ENCODE data around the gene CEACAM6.
A peak's percentile ranks its signal among the peaks of the same experiment; 100 is the strongest.

The CEACAM6 gene

DNA sequence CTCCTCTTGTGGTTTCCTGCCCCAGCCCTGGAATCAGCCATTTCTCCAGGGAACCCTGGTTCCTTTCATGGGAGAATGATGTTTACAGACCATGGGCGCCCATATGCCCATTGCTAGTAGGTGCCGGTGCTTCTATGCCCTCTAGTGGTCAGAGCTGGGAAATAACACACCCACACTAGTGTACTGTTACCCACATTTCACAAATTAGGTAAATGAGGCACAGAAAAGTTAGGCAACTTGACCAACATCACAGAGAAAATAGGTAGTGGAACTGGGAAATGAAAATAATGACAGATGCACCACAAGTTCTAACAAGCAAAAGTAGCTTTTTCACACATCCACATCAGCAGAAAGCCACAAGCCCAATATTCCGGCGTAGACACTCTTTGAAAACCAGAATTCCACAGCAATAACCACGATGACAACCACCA, 39.7 kb downstream of the CEACAM6 start:
- FAIRE-seq (peak; percentile 98), DNase-seq (ENCODE audit: insufficient read length, low spot score) (no peak)

DNA sequence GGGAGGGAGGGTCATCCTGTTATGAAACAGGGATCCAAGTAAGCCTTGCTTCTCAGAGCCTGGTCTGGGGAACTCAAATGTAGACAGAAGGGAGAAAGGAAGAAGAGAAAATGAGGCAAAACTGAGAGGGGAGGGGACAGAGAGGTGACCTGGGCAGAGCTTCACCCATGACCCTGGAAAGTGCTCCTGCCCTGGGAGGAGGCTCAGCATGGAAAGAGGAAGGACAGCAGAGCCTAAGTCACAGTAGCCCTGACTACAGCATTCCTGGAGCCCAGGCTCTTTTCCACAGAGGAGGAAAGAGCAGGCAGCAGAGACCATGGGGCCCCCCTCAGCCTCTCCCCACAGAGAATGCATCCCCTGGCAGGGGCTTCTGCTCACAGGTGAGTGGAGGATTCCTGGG, 41.0 kb downstream of the CEACAM6 start, which contains the start of gene CEACAM3:
TSS of gene CEACAM3 (plus strand) at position 226 of the 400 bp plus-strand sequence. CDS start at position 317, 91 bp downstream.
- no peak for DNase-seq (ENCODE audit: insufficient read length, low spot score)
- no peak for FAIRE-seq

DNA sequence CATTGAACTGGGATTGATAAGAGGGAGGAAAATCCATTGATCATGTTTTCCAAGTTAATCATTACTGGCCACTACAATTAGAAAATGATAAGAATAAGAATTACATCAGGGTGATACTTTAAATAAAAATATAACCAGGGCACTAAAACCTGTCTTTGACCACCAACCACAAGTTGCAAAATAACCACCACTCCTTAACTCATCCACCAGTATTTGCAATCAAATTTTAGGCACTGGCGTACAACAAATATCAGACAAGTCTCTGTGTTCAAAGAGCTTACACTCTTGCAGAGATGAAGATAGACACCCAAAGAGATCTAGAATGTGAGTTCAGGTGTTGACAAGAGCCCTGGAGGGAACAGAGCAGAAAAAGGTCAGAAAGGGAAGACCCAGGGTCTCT, 41.6 kb downstream of the CEACAM6 start:
- FAIRE-seq (no peak), DNase-seq (ENCODE audit: insufficient read length, low spot score) (no peak)

DNA sequence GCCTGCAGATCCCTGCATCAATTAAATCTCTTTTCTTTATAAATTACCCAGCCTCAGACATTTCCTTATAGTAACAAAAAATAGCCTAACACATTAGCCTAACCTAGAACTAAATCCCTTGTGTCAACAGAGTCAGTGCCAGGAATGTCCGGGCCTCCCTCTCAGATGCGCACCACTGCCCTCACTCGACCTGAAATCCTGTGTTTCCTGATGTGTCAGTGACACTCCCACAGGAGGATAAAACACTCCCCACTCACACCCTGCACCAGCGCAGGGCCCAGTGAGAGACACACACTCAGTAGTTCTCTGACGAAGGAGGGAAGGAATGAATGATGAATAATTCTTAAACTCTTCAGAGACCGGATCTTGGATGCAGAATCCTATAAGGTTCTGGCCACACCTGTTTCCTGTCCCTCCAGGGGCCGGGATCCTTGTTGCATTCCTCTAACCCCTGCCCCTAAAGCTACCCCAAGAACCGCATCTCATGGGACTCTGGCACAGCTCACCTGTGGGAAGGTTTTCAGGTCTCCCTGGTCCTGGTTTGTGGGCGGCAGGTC, 44.2 kb downstream of the CEACAM6 start:
- FAIRE-seq = no peak
- DNase-seq (ENCODE audit: insufficient read length, low spot score) = no peak

DNA sequence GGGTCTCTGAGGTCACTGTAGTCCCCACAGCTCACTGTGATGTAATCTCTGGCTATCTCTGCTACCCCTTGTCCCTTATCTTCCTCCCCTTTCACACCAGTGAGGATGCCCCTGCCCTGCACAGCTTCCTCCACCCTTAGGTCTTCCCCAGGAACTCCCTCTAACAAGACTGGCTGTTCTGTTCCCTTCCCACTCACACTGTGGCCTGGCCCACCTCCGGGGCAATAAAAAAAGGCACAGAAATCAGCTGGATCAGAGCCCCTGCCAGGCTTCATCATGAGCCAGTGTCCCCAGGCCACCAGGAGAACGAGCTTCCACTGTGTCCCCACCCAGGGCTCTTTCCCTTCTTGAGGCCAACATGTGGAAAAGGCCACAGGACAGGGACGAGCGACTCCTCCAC, 45.7 kb downstream of the CEACAM6 start:
- FAIRE-seq = no peak
- DNase-seq (ENCODE audit: insufficient read length, low spot score) = no peak

DNA sequence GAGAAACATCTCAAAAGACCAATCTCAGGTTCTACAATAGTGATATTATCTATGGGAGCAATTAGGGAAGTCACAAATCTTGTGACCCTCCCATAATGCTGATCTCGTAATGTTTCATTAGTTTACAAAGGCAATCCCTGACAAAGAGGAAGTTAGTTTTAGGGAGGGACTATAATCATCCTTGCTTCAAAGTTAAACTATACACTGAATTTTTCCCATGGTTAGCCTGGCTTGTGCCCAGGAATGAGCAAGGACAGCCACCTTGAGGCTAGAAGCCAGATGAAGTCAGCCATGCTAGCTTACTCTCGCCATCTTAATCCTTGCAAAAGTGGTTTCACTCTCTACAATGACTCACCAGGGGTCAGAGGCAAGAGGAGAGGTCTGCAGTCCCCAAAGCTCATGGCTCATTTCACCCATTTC, 46.5 kb downstream of the CEACAM6 start:
- FAIRE-seq (no peak), DNase-seq (ENCODE audit: insufficient read length, low spot score) (no peak)

DNA sequence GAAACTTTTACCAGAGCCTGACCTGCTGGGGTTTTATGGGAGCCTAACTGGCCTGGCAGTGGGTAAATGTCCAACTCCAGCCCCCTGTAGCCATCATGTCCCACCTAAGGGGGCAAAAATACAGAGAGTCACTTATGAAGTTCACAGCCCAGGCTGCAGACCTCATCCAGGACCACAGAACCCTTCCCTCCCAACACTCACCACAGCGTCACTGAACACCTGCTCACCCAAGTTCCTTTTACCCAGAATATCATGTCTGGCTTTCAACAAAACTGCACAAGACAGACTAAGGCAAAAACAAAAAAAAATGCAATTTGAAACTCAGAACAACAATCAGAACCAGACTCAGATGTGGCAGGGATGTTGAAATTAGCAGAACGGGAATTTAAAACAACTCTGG, 47.4 kb downstream of the CEACAM6 start:
- DNase-seq (ENCODE audit: insufficient read length, low spot score) (no peak), FAIRE-seq (no peak)

DNA sequence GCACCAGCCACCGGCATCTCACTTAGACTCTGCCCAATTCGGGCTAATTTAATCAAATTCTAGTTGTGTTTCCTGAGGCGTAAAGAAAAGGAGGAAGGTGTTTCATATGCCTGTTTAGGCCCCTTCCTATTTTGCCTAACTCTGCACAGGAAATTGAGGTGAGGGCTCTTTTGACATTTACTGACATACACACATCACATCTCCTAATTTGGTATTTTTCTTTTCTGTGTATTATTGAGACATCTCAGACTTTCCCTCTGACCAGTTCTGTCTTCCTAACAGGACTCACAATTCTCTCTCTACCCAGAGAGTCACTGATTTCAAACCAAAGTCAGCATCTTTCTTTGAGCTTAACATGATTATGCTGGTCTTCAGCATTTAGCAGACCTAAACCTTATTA, 49.0 kb downstream of the CEACAM6 start:
- DNase-seq (ENCODE audit: insufficient read length, low spot score) (no peak), FAIRE-seq (no peak)

DNA sequence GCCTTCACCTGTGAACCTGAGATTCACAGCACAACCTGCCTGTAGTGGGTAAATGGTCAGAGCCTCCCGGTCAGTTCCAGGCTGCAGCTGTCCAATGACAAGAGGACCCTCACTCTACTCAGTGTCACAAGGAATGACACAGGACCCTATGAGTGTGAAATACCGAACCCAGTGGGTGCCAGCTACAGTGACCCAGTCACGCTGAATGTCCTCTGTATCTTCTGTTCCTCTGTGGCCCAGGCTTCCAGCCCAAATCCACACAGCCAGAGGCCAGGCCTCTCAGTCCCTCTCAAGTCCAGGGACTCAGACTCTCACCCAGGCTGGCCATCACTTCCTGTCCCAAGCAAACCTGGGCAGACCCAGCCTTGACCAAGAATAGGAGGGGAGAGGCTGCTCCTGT, 51.8 kb downstream of the CEACAM6 start:
- DNase-seq (ENCODE audit: insufficient read length, low spot score) (no peak), FAIRE-seq (no peak)

DNA sequence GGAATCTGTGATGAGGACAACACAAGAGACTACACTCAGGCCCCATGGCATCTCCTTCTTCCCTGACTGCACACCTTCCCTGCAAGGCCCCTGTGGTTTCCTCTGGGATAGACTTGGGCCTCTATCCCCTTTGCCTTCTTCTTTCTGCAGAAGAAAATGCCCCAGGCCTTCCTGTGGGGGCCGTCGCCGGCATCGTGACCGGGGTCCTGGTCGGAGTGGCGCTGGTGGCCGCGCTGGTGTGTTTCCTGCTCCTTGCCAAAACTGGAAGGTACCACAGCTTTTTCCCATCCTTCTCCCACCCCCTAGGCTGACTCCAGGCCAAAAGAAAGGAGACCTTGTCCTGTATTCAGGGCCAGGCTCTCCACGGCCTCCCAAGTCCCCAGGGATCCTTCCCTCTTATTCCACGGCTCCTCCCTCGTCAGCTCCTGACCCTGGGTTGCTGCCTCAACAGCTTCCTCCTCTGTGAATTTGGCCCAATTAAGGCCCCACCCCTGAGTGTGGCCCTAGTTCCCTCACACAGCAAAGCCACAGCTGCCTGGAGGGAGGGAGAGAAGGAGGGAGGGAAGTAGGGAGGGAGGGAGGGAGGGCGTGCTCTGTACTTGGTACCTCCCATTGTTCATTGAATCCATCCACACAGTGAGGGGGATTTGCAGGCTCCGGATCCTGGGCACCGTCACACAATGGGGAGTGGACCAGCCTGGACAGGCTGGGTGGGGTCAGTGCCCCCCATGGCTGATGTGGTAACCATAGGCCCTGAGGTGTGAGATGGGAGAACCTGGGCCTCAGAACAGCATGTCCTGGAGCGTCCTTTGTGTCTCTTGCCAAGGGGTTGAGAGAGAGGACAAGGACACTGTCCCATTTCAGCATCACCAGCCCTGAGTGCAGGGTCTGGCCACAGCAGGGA, 53.6 kb downstream of the CEACAM6 start:
- FAIRE-seq (no peak), DNase-seq (ENCODE audit: insufficient read length, low spot score) (no peak)

DNA sequence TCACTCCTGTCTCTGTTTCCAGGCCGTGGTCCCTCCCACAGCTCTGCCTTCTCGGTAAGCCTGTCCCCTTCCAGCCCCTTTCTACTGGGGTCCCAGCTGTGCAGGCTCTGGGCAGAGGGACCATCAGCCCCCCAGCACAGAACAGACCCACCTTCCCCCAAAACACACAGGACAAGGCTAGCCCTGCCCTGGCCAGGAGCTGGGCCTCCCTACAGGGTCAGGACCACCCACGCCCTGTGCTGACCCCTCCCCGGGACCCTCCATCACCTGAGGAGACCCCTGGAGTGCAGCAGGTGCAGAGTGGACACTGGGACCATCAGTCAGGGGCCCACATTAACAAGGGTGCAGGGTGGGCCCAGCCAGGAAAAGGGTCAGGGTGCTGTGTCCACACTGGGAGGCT, 55.0 kb downstream of the CEACAM6 start:
- FAIRE-seq (no peak), DNase-seq (ENCODE audit: insufficient read length, low spot score) (no peak)

DNA sequence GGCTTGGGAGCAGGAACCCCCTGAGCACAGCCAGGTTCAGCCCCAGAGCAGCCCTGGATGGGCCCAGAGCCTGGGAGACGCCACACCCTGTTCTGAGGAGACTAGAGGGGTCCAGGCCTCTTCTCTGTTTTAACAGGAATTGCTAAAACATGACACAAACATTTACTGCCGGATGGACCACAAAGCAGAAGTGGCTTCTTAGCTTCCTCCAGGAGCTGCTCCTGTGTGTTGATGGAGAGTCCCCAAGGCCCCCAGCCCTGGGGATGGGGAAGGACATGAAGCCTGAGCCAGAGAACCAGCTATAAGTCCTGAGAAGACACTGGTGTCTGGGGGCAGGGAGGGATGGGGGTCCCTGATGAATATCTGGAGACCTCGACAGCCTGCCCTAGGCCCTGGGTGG, 55.7 kb downstream of the CEACAM6 start:
- FAIRE-seq (no peak), DNase-seq (ENCODE audit: insufficient read length, low spot score) (no peak)

DNA sequence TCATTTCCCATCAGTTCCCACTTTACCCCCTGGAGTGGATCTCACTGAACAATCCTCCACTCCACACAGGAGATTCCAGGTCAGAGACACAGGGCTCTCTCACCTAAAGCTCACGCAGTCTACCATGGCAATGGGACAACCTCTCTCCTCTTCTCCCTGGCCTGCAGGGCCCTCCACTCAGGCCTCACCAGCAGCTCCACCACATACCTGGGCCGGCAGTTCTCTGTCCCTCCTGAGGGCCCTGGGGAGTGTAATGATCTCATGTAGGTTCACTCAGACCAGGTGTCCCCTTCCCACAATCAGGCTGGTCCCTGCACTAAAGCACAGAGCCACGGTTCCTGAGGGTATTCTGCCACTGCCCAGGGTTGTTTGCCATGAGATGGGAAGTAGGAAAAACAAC, 56.7 kb downstream of the CEACAM6 start:
- DNase-seq (ENCODE audit: insufficient read length, low spot score) (no peak), FAIRE-seq (no peak)

DNA sequence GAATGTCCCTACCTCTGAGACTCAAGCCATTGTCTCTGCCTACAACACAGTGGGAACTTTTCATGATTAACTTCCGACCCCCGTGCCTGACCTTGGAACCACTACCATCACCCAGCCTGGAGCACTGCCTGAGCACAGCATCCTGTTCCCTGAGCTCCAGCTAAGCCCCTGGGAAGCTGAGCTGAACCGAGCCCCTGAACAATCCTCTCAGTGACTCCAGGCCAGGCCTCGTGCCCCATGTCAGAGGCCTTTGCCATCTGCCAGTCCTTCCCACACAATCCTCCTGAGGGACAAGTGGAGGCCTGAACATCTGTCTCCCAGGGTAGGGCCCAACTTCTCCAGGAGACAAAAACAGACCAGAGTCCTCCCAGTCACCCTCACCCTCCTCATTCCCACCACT, 58.6 kb downstream of the CEACAM6 start:
- FAIRE-seq (no peak), DNase-seq (ENCODE audit: insufficient read length, low spot score) (no peak)

DNA sequence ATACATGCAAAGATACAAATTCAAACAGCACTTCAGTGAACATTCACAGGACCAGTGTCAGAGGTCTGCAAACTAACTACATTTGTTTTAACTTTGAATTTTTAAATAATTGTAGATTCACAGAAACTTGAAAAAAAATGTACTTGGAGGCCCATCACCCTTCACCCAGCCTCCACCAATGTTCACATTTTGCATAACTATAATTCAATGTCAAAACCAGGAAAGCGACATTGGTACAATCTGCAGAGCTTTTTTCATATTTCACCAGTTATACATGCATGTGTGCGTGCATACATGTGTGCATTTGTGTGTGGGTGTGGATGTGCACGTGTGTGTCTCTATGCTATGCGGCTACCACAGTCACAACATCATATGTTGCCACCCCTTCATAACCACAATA, 60.0 kb downstream of the CEACAM6 start:
- FAIRE-seq = no peak
- DNase-seq (ENCODE audit: insufficient read length, low spot score) = no peak

DNA sequence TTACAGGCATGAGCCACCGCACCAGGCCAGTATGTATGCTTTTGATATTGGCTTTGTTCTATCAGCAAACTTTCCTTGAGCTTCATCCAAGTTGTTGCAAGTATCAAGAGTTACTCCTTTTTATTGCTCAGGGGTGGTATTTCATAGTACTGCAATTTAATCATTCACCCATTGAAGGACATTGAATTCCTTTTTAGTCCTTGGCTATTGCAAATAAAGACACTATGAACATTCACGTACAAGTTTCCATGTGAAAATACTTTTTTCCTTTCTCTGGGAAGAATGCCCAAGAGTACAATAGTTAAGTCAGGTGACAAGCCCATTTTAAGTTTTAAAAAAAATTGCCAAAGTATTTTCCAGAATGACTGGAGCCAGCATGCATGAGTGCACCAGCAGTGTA, 61.4 kb downstream of the CEACAM6 start:
- DNase-seq (ENCODE audit: insufficient read length, low spot score) (no peak), FAIRE-seq (no peak)

DNA sequence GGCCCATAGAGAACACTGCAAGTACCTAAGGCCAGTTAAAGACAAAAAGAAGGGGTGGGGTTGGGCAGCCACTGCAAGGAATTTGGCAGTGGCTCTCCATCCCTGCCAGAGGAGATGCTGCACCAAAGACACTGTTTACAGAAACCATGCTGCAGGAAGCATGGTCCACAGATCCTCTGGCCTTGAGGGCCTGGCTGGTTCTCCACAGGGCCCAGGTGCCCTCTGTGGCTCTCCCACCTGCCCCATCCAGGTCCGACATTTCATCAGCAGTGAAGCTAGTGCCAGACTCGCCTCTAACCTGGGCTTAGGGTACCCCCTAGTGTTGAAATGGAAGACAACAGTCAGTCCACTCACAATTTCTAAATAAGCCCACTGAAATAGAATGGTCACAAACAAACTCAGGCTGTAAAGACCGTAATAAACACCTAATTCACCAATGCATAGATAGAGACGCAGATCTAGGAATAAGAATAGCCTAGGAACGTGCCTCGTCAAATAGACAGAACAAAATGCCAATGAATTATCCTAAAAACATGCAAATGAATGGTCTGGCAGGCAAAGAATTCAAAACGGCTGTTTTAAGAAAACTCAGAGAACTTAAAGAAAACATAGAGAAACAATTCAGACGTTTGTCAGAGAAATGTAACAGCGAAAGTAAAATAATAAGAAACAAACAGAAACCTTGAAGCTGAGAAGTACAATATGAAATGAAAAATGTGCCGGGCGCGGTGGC, 65.8 kb downstream of the CEACAM6 start:
- DNase-seq (ENCODE audit: insufficient read length, low spot score) (peak; percentile 54), FAIRE-seq (peak; percentile 87)

Data from GM19239 (cell line).